Measurements from ENCODE around the gene TUBA4B.
A peak's percentile ranks its signal among the peaks of the same experiment; 100 is the strongest.
"Not testable (repeated sequence)": the region's sequence is repeated elsewhere in the genome, so short reads cannot be mapped to it uniquely, and the experiment has no call there.

The TUBA4B gene

DNA sequence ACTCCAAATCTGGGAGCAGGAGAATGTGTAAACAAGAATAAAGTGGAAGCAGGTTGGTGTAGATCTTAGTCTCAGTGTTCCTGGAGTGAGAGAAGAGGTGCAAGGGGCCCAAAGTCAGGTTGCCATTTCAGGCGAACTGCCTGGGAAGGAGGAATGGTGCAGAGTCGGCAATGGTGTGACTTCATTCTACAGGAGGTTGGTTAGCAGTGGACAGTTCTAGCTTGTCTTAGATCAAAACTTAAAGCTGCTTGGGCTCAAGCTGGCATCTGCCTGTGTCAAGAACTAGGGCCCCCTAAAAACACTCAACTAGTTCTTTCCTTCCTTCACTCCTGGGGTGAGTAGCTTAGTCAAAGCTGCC lies 4.2 kb upstream of the TUBA4B start:
- no peak for DNase-seq

DNA sequence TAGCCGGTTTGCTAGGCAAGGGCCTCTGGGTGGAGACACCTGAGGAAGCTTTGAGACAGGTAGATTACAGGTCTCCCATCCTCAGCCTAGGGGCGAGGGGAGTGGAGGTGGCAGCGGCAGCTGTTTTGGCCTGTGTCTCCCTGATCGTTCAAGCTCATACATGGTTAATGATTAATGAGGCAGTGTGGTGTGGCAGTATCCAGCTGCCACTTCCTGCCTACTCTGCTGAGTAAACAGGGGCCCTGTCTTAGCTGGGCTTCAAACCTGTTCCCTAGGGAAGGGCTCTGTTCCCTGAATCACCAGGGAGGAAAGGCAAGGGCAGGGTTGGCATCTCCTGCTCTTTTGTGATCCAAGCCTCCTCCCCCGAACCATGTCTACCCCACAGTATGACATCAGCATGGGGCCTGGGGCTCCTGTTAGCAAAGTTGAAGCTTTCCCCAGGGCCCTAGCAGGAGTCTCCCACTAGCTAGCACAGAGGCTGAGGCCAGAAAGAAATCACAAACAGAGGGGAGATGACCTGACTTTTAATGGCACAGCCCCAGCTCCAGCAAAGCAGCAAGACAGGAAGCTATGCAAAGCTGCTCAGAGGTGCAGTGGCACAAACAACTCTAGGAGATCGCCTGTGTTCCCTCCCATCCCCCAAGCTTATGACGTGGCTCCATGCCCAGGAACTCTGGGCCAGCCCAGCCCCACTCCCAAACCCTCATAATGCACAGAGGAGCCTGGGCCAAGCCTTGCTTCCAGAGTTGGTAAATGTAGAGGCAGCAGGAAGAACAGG lies 3.7 kb upstream of the TUBA4B start:
- peak; percentile 69 to 70 for DNase-seq

DNA sequence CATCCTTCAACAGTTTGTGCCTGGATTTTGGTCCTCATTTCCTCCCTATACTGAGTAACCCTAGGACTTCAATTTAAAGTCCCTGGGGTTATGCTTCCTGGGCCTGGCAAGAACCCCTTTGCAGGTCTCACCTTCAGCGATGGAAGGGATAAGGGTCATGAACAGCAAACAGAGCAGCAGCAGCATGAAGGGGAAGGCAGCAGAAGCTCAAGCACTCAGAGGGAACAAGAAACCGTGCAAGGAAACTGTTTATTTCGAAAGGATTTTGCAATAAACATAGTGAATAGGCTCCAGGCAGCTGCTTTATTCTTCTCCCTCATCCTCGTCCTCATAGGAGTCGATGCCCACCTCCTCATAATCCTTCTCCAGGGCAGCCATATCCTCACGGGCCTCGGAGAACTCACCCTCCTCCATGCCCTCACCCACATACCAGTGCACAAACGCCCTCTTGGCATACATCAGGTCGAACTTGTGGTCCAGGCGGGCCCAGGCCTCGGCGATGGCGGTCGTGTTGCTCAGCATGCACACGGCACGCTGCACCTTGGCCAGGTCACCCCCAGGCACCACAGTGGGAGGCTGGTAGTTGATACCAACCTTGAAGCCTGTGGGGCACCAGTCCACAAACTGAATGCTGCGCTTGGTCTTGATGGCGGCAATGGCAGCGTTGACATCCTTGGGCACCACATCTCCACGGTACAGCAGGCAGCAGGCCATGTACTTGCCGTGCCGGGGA lies 2.8 kb upstream of the TUBA4B start:
- no peak for DNase-seq

DNA sequence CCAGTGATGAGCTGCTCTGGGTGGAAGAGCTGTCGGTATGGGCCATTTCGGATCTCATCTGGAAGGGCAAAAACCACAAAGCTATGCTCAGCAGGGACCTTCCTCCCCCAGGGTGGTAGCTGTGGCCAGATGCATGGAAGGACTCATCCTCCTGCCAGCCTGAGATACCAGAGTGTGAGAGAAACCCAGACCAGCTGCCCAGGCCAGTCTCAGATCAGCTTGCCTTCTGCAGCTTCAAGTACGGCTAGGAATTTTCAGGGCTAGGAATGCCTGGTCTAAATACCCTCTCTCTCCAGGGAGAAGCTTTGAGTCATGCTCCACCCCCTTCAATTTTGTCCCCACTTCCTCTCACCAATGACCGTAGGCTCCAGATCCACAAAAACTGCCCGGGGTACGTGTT lies 1.4 kb upstream of the TUBA4B start:
- no peak for DNase-seq

DNA sequence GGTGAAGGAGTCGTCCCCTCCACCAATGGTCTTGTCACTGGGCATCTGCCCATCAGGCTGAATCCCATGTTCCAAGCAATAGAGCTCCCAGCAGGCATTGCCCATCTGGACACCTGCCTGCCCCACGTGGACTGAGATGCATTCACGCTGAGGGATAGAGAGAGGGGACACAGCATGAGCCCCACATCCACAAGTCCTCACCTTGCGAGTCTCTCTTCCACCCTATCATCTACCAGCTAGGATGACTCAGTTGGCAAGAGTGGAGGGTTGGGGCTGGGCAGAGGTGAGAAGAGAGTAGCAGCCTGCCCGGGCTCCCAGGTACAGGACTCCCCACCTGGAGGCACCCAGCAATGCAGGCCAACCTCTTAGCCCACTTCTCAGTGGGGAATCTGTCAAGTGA lies 959 bp upstream of the TUBA4B start:
- peak in 1 of 2 donors; percentile 34 for DNase-seq

DNA sequence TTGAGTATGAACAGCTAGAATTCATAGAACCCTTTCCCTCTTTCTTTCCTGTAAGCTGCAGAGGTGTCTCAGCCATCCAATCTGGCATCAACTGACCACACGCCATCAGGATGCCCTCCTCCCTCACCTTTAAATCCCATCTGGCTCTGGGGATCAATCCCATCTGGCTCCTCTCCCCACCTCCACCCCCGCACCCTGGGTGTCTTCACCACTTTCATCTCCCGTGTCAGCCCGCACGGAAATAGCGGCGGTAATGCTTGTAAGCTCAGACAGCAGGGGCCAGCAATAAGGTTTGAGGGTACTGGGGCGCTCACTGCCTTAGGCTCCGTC lies 508 bp upstream of the TUBA4B start:
- no peak for DNase-seq

DNA sequence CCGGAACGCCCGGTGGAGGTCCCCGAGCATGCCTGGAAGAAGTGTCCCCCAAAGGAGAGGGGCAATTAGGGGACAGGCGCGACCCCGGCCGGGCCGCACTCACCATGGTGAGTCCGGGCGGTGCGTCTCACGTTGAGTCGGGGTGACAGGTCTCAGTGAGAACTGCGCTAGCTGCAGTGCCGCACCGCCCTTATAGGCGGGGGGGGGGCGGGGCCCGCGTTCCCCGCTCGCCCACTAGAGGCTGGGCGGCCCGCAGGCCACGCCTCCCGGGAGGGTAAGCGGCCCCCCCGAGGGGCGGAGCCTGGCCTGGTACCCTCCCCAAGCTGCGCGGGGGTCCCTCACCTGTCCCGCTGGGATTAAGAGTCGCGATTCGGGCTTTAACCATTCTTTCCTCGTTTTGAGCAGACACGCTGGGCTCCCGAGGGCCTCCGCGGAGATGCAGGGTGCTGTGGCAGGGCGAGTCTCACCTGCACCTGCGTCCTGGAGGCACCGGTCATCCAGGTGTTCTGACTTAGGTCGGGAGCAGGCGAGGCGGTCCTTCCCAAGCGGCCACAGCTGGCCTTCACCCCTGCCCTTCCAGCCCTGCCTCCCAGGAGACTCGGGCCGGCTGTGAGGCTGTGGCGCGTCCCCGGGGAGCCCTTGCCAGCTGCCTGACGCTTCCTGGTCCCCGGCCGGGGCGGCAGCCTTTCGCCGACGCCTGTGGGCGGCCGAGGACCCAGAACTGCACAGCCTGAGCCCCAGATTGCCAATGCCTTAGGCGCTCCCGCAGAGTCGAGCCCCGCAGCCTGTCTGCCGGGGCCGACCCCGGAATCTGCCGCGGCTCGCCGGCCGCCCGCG lies 928 bp downstream of the TUBA4B start, which contains the start of gene TUBA4A:
TSS of gene TUBA4A (minus strand) at position 166 of the 837 bp plus-strand sequence. CDS start at position 106, 60 bp downstream.
- peak; percentile 91 to 93 for DNase-seq

DNA sequence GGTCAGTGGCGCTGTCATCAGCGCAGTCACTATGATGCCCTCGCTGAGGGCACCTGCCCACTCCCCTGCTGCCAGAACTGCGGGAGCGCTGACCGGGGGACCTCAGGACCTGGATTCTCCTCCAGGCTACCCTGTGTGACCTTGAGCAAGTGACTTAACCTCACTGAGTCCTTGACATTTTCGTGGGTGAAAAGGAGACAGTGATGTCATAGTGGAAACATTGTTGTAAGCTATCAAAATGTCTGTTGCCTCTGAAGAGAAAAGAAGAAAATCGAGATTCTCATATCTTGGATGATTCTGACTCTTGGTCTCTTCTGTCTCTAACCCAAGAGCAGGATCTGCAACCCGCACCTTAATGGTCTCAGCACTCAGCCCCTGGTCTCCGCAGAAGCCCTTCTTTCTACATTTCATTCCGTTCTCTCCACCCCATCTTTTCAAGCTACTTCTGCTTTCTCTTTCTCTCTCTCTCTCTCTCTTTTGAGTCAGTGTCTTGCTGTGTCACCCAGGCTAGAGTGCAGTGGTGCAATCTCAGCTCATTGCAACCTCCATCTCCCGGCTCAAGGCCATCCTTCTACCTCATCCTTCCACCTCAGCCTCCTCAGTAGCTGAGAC lies 1.7 kb downstream of the TUBA4B start:
- DNase-seq = peak; percentile 63 to 71

DNA sequence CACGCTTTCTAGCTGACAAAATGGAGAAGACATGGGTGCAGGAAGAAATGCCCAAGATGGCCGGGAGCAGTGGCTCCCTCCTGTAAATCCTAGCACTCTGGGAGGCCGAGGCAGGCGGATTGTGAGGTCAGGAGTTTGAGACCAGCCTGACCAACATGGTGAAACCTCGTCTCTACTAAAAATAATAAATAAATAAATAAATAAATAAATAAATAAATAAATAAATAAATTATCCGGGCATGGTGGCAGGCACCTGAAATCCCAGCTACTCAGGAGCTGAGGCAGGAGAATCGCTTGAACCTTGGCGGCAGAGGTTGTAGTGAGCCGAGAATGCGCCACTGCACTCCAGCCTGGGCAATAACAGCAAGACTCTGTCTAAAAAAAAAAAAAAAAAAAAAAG lies 5.9 kb downstream of the TUBA4B start:
- DNase-seq = not testable (repeated sequence)

DNA sequence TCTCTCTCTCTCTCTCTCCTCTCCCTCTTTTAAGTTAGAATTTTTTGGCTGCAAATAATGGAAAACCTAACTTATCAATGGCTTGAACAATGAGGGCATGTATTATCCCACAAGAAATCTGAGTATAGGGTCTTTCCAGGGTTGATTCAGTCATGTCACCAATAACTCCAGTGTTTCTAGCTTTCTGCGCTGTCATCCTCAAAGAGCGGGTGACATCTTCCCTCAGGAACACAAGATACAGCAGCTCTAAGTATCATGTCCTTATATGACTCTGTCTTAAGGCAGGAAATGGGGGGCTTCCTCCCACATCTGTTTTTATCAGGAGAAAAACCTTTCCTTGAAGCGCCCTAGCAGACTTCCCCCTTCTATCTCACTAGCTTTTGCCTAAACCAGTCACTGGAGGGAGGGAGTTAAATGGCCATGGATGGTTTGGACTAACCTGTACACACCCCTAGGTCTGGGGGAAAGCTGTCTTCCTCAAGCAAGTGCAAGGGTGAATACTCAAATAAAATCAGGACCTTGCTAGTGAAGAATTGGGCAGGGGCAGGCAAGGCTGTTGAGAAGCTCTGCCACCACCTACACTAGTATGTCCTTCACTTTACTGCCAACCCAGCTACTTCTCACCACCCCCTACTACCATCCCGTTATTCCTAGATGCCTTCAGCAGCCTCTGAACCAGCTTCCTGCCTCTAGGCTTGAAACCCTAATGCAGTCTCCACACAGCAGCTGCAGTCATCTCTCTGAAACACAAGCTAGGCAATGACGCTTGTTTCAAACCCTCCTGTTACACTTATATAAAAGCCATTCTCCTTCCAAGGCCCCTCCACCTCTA lies 8.2 kb downstream of the TUBA4B start:
- no peak for DNase-seq

DNA sequence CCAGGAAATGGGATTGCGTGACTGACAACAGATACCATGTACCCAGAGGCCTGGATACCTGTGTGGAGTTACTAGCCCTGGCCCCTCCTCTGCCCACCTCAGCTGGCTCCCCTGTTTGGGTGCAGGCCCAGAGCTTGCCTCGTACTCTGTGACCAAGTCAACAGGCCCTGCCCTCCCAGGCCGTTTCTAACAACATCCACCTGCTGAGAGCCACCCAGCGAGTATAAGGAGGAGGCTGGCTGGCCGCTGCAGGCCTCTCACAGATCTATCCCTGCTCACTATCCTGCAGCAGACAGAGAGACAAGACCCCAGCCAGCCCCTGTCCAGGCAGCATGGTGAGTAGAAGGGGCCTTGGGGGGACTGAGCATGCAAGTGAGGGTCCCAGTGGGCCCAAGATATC lies 13.2 kb downstream of the TUBA4B start:
- no peak for DNase-seq

DNA sequence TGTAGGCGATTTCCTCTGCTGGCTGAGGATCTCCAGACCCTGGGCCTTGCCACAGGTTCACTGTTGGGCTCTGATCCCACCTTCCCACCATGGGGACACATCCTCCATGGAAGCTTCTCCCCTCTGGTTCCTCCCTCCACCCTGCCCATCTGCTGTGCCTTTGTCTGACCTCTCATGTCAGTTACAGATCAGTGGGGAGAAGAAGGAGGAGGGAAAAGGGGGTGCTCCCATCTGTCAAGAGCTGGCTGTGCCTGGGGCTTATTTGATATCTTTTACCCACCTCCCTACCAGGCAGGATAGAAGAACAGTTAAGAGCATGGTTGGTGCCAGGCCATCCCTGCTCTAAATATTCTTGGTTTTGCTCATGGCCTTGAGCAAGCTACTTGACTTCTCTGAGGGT lies 13.8 kb downstream of the TUBA4B start:
- DNase-seq = no peak

DNA sequence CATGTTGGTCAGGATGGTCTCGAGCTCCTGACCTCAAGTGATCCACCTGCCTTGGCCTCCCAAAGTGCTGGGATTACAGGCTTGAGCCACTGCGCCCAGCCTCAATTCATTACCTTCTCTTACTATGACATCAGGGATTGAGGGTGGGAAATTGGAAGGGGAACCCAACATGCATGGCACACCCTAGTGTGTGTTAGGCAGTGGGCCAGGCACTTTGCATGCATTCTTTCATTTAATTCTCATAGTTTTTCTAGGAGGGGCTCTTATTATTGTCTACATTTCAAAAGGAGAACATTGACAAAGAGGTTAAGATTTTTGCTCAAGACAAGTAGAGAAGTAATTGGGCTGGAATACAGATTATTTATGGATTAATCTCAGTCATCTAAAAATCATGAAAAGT lies 15.3 kb downstream of the TUBA4B start:
- no peak for DNase-seq

DNA sequence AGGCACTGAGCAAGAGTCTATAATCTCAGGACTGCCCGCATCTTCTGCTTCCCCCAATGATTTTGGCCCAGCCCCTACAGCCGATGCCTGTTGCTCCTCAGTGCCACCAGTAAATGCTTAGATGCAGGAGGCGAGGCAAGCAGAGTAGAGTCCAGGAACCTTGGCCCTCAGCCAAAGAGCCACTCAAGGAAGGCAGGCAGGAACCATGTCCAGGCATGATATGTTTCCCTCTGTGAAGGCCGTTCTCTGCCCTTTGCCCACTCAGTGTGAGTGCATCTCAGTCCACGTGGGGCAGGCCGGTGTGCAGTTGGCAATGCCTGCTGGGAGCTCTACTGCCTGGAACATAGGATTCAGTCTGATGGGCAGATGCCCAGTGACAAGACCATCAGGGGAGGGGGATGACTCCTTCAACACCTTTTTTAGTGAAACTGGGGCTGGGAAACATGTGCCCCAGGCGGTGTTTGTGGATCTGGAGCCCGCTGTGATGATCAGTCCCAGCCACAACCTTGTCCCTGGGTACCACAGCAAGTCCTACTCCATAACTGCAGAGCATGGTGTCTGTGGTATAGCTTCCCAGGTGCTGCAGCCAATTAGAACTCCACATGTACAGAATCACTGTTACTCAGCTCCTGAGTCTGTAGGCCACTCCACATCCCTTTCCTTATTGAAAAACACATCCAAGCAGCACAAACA lies 16.5 kb downstream of the TUBA4B start:
- DNase-seq = no peak

DNA sequence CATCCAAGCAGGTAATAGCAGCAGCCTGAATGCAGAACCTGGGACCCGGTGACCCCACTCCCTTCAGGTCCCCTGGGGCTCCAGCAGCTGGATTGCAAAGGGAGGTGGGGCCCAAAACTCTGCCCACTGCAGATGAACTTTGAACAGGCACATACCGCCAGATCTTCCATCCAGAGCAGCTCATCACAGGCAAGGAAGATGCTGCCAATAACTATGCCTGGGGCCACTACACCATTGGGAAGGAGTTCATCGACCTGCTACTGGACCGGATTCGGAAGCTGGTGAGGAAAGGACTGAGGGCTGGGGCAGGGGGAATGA lies 17.0 kb downstream of the TUBA4B start:
- no peak for DNase-seq

DNA sequence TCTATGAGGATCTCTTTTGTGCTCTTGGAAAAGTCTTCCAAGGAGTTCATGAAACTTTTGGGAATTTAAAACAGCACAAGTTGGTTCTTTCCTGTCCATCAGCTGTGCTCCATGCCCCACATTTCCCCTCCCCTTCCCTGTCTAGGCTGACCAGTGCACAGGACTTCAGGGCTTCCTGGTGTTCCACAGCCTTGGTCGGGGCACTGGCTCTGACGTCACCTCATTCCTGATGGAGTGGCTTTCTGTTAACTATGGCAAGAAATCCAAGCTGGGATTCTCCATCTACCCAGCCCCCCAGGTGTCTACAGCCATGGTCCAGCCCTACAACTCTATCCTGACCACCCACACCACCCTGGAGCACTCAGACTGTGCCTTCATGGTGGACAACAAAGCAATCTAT lies 18.0 kb downstream of the TUBA4B start:
- no peak for DNase-seq

DNA sequence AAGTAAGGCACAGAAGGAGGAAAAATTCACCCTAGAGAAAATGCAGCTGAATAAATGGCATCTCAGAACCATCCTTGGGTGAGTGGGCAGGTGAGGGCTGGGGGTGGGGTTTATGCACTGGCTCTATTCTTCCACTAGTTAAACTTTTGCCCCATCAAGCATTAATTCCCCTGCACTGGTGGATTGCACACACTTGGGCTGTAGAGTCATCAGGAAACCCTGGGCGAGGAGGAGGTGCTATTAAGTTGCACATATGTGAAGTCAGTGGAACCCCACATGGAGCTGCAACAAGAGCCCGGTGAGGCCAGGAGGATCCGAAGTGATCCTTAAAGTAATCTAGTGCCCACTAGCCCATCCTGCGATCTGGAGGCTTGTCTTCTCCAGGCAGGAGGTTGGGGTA lies 19.3 kb downstream of the TUBA4B start:
- no peak for DNase-seq

DNA sequence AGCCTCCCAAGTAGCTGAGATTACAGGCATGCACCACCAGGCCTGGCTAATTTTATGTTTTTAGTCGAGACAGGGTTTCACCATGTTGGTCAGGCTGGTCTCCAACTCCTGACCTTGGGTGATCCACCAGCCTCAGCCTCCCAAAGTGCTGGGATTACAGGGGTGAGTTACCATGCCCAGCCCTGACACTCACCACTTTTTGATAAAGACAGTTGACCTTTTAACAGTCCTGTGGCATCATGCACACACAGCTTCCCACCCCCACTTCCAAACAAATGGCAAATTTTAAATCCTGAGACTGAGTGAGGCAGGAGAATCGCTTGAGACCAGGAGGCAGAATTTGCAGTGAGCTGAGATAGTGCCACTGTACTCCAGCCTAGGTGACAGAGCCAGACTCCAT lies 20.0 kb downstream of the TUBA4B start:
- no peak for DNase-seq

DNA sequence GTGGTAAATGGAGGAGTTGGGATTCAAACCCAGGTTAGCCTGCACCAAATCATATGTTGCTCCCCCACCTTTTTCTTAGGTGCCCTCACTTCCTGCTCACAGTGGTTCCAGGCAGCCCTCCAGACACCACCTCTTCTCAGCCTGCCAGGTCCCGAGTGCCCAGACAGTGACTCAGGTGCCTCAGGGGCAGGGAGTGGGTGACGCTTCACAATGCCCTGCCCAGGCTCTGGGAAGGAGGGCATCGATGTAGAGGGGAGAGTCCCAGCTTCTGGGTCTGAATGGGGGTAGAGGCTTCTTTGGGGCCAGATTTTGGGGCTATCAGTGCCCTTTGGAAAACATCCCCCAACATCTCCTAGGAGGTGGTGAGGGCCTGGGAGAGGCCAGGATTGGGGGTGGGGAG lies 20.9 kb downstream of the TUBA4B start:
- no peak for DNase-seq

DNA sequence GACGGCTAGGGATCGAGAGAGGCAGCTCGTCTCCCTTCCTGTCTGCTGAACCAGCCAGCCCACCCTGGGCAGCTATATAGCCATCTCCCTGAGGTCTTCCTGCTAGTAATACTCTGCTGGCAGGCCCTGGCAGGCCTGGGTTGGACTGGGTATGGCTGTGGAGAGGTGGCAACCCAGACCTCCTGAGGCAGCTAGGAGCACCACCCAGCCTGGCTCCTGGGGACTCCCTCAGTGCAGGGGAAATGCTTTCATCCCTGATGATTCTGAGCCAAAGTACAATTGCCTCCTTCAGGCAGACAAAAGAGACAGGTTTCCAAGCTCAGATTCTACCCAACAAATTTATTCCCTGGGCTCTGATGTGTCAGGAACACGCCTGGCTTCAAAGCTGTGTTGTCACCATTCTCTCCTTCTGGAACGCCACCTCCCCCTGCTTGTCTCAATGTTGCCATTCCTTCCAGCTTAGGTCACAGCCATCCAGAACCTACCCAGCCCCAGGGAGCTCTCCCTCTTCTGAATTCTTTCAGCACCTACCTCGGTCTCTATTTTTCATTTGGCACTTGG lies 21.4 kb downstream of the TUBA4B start:
- DNase-seq = no peak

Data from CD4-positive, alpha-beta T cell treated with Interleukin-4 for 1 hour (primary cell).